Measurements from ENCODE around the gene ELL2.

The ELL2 gene

DNA sequence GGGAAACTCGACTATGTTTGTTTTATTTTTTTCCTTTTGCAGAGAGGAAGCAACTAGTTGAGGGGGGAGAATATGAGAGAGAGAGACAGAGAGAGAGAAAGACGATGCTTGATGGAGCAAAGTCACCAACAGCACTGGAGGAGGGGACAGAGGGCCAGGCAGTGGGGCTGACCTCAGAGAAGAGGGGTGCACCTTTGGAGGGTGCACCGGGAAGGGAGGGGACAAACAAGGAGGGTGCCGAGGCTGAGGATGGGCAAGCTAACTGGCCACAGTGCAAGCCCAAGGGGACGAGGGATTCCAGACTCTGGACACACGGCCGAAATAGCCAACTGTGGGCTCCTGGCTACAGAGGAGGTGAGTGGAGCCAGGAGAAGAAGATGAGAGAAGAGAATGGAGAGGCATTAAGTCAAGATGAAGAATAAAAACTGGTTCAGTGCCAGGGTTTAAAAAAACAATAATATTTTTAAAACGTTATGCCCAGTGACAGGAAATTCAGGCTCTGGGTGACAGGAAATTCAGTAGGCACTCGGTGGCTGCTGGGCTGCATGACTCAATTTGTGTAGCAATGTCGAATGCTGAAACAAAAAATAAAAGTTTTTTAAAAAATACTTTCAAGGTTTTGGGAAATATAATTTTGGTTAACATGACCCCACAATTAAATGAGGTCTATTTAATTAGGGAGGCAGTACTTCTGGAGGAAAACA lies 125.8 kb downstream of the ELL2 start:
- DNase-seq = peak in 4 of 6 experiments; percentile 6 to 32 (median 22)

Data from stimulated activated naive CD4-positive, alpha-beta T cell (primary cell).